Astrocyte (in vitro differentiated cells and primary cell): Measurements from ENCODE around the gene USP31. TPM values are rescaled to one million over a fixed set of nuclear protein-coding genes. Genes with fewer than 3 reads are reported as not detected.

Experiments
- DNase-seq: peaks from one replicate; pipeline ENCODE4 v3.0.0-alpha.2; 2010; ENCODE audit warnings: low read depth
- FAIRE-seq: peaks from 2 replicates; lab custom pipeline; 2011; peaks lifted over from hg19 to GRCh38; lab: Jason Lieb, UNC
- H2AFZ ChIP-seq: 2 replicates; pipeline ENCODE4 v1.6.0; 2012; ENCODE audit warnings: low read depth, low read length, inconsistent platforms
- H3K27ac ChIP-seq: 2 replicates; pipeline ENCODE4 v1.5.1; 2011; ENCODE audit warnings: low read depth, low read length, inconsistent platforms
- H3K27me3 ChIP-seq: 2 replicates; pipeline ENCODE4 v1.6.0; 2011; ENCODE audit warnings: low read length, inconsistent platforms; ENCODE audit not compliant: insufficient read depth
- H3K36me3 ChIP-seq: 2 replicates; pipeline ENCODE4 v1.5.1; 2011; ENCODE audit warnings: low read length, inconsistent platforms; ENCODE audit not compliant: insufficient read depth
- H3K4me1 ChIP-seq: 2 replicates; pipeline ENCODE4 v1.5.1; 2011; ENCODE audit warnings: low read length, inconsistent platforms; ENCODE audit not compliant: insufficient read depth
- H3K4me2 ChIP-seq: 2 replicates; pipeline ENCODE4 v1.6.0; 2012; ENCODE audit warnings: low read length, inconsistent platforms
- H3K4me3 ChIP-seq: 2 replicates; pipeline ENCODE4 v1.5.1; 2011; ENCODE audit warnings: low read depth, mild to moderate bottlenecking, low read length, inconsistent platforms; ENCODE audit not compliant: insufficient read depth
- H3K79me2 ChIP-seq: 2 replicates; pipeline ENCODE4 v1.6.0; 2012; ENCODE audit warnings: mild to moderate bottlenecking, low read length, inconsistent platforms; ENCODE audit not compliant: insufficient read depth
- H3K9ac ChIP-seq: 2 replicates; pipeline ENCODE4 v1.6.0; 2012; ENCODE audit warnings: mild to moderate bottlenecking, low read length, inconsistent platforms
- H3K9me3 ChIP-seq: 2 replicates; pipeline ENCODE4 v1.5.1; 2012; ENCODE audit warnings: low read depth, mild to moderate bottlenecking, low read length, inconsistent platforms; ENCODE audit not compliant: insufficient read depth
- H4K20me1 ChIP-seq: 2 replicates; pipeline ENCODE4 v1.6.0; 2012; ENCODE audit warnings: low read length, inconsistent platforms; ENCODE audit not compliant: insufficient read depth
- H3K27ac Mint-ChIP-seq: one replicate; pipeline ENCODE4 v1.8.0; 2021; ENCODE audit warnings: mild to moderate bottlenecking, mixed read lengths; ENCODE audit not compliant: unreplicated experiment
- H3K27me3 Mint-ChIP-seq: one replicate; pipeline ENCODE4 v1.8.0; 2021; ENCODE audit warnings: low read depth, mixed read lengths; ENCODE audit not compliant: unreplicated experiment
- H3K36me3 Mint-ChIP-seq: one replicate; pipeline ENCODE4 v1.8.0; 2021; ENCODE audit warnings: low read depth, mixed read lengths; ENCODE audit not compliant: unreplicated experiment
- H3K4me1 Mint-ChIP-seq: one replicate; pipeline ENCODE4 v1.8.0; 2021; ENCODE audit warnings: low read depth, mixed read lengths; ENCODE audit not compliant: unreplicated experiment
- H3K4me3 Mint-ChIP-seq: one replicate; pipeline ENCODE4 v1.8.0; 2021; ENCODE audit warnings: mild to moderate bottlenecking, moderate library complexity, mixed read lengths; ENCODE audit not compliant: unreplicated experiment
- H3K9me3 Mint-ChIP-seq: one replicate; pipeline ENCODE4 v1.8.0; 2021; ENCODE audit warnings: mild to moderate bottlenecking, mixed read lengths; ENCODE audit not compliant: unreplicated experiment
- CTCF ChIP-seq: IDR thresholded peaks from 2 replicates; pipeline ENCODE4 v1.5.1; 2011; ENCODE audit warnings: low read depth, mild to moderate bottlenecking, inconsistent platforms, low read length, moderate library complexity; ENCODE audit not compliant: insufficient read depth
- EZH2 ChIP-seq: IDR thresholded peaks from 2 replicates; pipeline ENCODE4 v1.6.1; 2012; ENCODE audit warnings: mild to moderate bottlenecking, low read length, inconsistent platforms; ENCODE audit not compliant: insufficient read depth
- total RNA-seq: library from RNA; stranded (reverse); gene quantifications from 2 replicates; pipeline ENCODE4 v1.2.1, GENCODE V29; 2021

The USP31 gene
- total RNA-seq, 1 donor from 2014 or later: 9.4 TPM

GRCh38 chr16:23187341-23187740 lies 38.1 kb upstream of the USP31 start:
- H3K4me3 Mint-ChIP-seq: no peak overlapping the region
- TF ChIP-seq CTCF: no peak

GRCh38 chr16:23186171-23186570 lies 36.9 kb upstream of the USP31 start:
- Mint-ChIP-seq H3K4me1 (no peaks in the 10 kb centered on the region), H3K27me3 (peaks cover 60% of the 10 kb centered on the region), H3K27ac (no peak overlapping the region), H3K9me3 (peaks cover 2% of the 10 kb centered on the region), H3K4me3 (no peak overlapping the region), H3K36me3 (no peaks in the 10 kb centered on the region)
- Histone ChIP-seq H2AFZ (no peak overlapping the region), H3K79me2 (no peaks in the 10 kb centered on the region), H3K27me3 (peaks cover 26% of the 10 kb centered on the region), H3K9ac (no peak overlapping the region), H4K20me1 (no peaks in the 10 kb centered on the region), H3K27ac (no peak overlapping the region), H3K36me3 (no peaks in the 10 kb centered on the region), H3K4me2 (no peak overlapping the region), H3K4me3 (no peak overlapping the region), H3K9me3 (no peaks in the 10 kb centered on the region), H3K4me1 (peaks cover 5% of the 10 kb centered on the region)
- DNase-seq (no peak), FAIRE-seq (no peak)
- TF ChIP-seq EZH2 (no peak), CTCF (no peak)

More at GRCh38 chr16:23187341-23187740, 38.1 kb upstream of the USP31 start:
- FAIRE-seq (no peak), DNase-seq (no peak)
- H3K27me3 Mint-ChIP-seq: peaks cover 58% of the 10 kb centered on the region
- no peak overlapping the region for H2AFZ ChIP-seq
- H3K27me3 ChIP-seq: peaks cover 30% of the 10 kb centered on the region
- H3K79me2 ChIP-seq: no peaks in the 10 kb centered on the region
- H3K4me3 ChIP-seq: no peak overlapping the region
- no peak overlapping the region for H3K9ac ChIP-seq
- no peak overlapping the region for H3K4me2 ChIP-seq
- H4K20me1 ChIP-seq: no peaks in the 10 kb centered on the region
- no peaks in the 10 kb centered on the region for H3K36me3 ChIP-seq
- H3K27ac Mint-ChIP-seq: no peak overlapping the region
- no peaks in the 10 kb centered on the region for H3K4me1 Mint-ChIP-seq
- peaks cover 5% of the 10 kb centered on the region for H3K4me1 ChIP-seq
- H3K9me3 Mint-ChIP-seq: no peaks in the 10 kb centered on the region
- H3K9me3 ChIP-seq: no peaks in the 10 kb centered on the region
- H3K36me3 Mint-ChIP-seq: no peaks in the 10 kb centered on the region
- H3K27ac ChIP-seq: no peak overlapping the region

- Histone ChIP-seq H3K36me3 (no peaks in the 10 kb centered on the region), H3K9ac (no peak overlapping the region), H3K27me3 (peaks cover 26% of the 10 kb centered on the region), H3K27ac (no peak overlapping the region), H2AFZ (no peak overlapping the region), H3K4me2 (no peak overlapping the region), H3K9me3 (no peaks in the 10 kb centered on the region), H3K79me2 (no peaks in the 10 kb centered on the region), H4K20me1 (no peaks in the 10 kb centered on the region), H3K4me1 (peaks cover 5% of the 10 kb centered on the region), H3K4me3 (no peak overlapping the region)
- no peak for DNase-seq
- Mint-ChIP-seq H3K4me1 (no peaks in the 10 kb centered on the region), H3K27ac (no peak overlapping the region), H3K27me3 (peaks cover 63% of the 10 kb centered on the region), H3K9me3 (peaks cover 2% of the 10 kb centered on the region), H3K4me3 (no peak overlapping the region), H3K36me3 (no peaks in the 10 kb centered on the region)
- TF ChIP-seq CTCF (no peak), EZH2 (no peak)
- FAIRE-seq: no peak
Measured at GRCh38 chr16:23185656-23186055, 36.4 kb upstream of the USP31 start.
